CD4-positive, alpha-beta T cell treated with Interleukin-6 at 100 ng/mL for 8 hours (primary cell): ENCODE measurements around the gene TAGAP.
A peak's percentile ranks its signal among the peaks of the same experiment; 100 is the strongest.
"Not testable (repeated sequence)": the region's sequence is repeated elsewhere in the genome, so short reads cannot be mapped to it uniquely, and the experiment has no call there.

Source experiments
- DNase-seq: peaks from one replicate; pipeline ENCODE4 v3.0.0-alpha.2; 2020; ENCODE audit warnings: mixed read lengths, low spot score

Gene TAGAP

GRCh38 chr6:159010037-159010612 is 34.7 kb downstream of the TAGAP start:
- not testable (repeated sequence) for DNase-seq

- DNase-seq, result peak; percentile 60
These were observed 36.0 kb downstream of the TAGAP start for GRCh38 chr6:159008656-159009288.

DNA sequence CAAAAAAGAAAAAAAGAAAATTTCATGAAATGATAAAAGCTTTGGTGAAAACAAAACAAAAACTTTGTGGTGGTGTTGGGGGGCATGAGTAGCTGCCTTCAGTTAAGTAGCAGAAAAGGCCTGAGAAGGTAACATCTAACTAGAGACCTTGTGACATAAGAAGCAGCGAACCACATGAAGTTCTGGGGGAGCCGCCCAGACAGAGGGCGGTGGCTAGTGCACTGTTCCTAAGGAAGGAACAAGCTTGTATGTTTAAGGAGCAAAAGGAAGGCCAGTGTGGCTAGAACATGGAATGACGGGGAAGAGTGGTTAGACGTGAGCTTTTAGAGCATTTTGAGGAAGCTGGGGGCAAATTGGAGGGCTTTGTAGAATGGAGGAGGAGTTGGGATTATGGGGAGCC is 37.3 kb downstream of the TAGAP start:
- no peak for DNase-seq

GRCh38 chr6:159005436-159005835 is 39.4 kb downstream of the TAGAP start:
- DNase-seq, result no peak

- DNase-seq, result no peak
These were observed 40.2 kb downstream of the TAGAP start for GRCh38 chr6:159004592-159004991.

DNA sequence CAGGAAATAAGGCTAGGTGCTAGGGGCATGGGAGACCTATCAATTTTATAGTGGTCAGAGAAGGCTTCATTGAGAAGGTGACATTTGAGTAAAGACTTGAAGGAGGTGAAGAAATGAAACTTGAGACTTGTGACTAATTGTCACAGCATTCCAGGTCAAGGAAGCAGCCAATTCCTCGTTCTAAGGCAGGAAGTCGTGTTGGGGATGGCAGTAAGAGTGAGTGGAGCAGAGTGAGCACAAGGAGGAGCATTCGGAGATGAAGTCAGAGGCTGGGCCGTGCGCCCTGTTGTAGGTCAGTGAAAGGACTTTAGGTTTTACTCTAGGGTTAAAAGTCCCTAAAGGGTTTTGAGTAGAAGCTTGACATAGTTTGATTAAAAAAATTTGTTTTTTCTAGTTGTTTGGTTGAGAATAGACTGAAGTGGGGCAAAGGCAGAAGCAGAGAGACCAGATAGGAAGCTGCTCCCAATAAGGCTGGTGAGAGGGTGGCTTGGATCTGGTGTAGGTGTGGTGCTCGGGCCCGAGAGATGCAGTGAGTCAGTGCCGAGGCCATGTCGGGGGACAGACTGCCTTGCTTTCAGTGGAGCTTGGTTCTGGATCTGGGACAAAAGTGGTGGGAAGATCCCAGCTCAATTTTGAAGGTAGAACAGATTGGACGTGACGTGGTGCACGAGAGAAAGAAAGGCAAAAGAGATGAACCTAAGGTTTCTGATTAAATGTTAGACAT is 42.2 kb downstream of the TAGAP start:
- DNase-seq, result no peak

DNA sequence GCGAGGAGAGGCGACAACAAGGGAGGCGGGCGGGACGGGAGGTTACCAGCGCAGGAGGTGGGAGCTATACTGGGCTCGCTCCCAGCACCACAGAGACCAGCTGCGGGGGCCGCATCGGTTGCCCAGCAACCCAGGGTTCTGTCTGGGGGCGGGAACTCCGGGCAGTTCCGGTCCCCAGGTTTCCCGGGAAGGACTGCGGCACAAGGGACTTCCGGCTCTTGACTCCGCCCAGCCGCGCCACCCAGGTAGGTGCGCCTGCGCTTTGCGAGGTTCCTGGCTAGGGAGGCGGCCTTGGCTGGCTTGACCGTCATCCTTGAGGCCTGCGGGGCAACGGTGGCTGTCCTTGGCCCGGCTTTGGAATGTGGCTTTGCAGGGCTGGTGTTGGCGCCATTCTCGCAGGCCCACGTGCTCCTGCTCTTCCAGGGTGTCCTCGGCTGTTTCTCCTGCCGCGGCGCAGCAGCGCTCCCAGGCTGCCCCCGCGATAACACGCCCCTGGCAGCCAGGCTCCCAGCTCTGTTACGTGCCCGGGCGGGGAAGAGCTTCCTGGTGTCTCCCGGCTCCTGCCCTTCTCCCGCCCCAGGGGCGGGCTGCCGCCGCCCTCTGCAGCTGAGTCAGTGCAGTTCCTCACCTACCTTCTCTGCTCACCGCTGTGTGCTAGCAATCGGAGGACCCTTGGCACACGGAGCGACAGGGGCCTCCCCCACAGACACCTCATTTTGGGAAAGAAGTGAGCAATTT is 45.0 kb downstream of the TAGAP start, which contains the start of gene RSPH3:
Gene RSPH3, minus strand, starts transcription at position 537 of the 738 bp plus-strand sequence. CDS start 652 bp downstream, outside the sequence.
- peak; percentile 89 for DNase-seq

DNA sequence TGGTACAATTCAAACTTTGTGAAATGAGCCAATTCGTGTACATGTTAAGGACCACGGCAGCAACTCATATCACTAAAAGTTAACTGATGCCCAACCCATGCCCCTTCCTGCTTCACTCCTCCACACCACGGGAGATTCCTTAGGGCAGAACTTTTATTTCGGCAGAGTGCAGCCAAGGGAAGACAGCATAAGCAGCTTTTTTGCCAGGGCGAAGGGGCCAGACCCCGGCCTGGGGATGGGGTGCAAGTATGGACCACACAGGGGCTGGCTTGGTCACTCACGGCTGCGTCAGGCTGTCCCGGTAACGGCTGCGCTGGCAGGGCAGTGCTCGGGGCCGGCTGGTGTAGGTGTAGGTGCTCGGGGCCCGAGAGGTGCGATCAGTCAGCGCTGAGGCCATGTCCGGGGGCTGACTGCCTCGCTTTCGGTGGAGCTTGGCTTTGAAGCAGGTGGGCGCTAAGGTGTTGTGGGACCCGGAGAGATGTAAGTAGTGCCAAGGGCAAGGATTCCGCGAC is 45.6 kb downstream of the TAGAP start:
- no peak for DNase-seq

GRCh38 chr6:158996856-158997255 is 47.9 kb downstream of the TAGAP start:
- DNase-seq, result no peak

DNA sequence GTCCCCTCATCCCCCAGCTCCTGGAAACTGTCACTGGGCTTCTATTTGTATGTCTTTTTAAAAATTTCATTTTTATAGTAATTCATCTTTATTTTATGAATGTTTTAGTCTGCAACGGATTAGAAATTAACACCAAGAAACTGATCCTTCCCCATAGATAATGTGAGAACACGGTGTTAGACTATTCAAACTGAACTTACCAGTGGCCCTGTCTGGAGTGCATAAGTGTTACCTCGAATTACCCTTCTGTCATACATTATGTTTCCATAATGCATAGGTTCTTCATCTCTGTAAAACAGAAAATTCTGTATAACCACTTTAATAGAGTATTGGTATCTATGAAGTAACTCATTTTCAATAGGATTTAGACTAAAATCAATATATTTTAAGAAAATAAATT is 51.2 kb downstream of the TAGAP start:
- no peak for DNase-seq

DNA sequence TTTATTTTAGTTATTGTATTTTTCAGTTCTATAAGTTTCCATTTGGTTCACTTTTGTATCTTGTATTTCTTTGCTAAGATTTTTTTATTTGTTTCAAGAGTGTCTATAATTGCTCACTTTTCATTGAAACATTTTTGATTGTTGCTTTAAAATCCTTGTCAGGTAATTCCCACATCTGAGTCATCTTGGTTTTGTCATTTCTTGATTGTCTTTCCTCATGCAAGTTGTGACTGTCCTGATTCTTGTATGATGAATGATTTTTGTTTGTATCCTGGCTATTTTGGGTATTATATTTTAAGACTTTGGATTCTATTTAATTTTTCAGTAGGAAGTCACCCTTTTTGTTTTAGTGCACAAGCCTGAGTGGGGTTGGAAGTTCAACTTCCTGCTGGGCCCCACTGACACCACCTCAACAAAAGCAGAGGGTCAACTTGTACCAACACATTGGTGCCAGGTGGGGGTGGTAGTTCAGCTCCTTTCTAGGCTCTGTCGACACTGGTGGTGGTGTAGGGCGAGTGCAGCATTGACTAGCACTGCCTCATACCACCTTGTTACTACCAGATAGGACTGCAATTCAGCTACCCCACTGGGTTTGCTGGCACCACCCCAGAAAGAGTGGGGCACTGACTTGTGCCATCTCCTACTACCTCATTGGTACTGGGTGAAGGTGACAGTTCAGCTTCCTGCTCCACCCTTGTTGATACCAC is 53.6 kb downstream of the TAGAP start:
- no peak for DNase-seq

DNA sequence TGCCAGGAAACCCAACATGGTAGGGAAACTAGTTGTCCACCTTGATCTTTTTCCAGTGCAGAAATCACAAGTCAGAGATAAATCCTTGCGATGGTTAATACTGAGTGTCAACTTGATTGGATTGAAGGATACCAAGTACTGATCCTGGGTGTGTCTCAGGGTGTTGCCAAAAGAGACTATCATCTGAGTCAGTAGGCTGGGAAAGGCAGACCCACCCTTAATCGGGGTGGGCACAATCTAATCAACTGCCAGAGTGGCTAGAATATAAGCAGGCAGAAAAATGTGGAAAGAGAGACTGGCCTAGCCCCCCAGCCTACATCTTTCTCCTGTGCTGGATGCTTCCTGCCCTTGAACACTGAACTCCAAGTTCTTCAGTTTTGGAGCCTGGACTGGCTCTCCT is 55.1 kb downstream of the TAGAP start:
- not testable (repeated sequence) for DNase-seq

DNA sequence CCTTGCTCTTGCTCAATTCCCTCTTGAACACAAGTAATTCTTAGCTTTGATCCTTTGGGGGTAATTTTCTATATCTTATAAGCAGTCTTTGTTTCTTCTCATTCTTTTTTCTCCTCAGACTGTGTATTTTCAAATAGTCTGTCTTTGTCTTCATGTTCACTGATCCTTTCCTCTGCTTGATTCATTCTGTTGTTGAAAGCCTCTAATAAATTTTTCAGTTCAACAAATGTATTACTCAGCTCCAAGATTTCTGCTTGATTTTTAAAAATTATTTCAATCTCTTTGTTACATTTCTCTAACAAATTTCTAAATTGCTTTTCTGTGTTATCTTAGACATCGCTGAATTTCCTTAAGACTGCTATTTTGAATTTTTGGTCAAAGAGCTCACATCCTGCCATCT is 56.3 kb downstream of the TAGAP start:
- DNase-seq, result no peak

GRCh38 chr6:158987657-158988056 is 57.1 kb downstream of the TAGAP start:
- DNase-seq, result no peak
